ENCODE measurements around the gene PDIK1L.

Gene PDIK1L

DNA sequence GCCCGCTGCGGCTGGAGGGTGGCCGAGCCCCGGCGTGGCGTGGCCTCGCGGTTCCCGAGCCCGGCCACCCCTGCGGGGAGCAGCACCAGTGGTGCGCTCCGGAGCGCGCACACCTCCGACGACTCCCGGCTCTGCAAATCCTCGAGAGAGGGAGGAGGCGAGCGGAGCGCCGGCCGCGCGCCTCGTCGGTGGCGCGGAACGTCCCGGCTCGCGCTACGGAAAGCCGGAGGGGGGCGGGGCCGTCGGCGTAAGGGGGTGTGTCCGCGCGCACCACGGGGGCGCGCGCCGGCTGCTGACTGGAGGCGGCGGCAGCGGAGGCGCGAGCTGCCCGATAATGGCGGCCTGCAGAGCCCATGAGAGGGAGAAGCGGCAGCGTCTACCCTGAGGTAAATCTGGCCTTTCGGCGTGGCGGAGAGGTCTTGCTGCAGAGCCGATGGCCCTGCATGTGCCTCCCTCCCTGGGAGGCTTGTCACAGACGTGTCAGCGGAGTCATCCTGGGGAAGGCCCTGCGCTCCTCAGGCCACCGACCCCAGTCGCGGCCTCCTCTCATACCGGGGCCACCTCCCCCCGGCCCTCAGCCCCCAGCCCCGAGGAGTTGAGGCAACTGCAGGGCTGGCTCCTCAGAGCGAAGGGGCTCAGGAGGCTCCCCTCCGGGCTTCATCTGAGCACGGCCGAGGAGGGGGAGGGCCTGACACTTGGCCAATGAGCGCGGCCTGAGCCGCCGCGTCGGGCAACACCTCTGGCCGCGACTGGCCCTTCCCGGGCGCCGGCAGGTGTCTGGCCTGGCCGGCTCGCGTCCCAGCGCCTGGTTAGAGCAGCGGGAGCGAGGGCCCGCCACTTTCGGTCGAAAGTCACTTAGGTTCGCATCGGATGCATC is at the start of gene PDIK1L:
TSS of gene PDIK1L (plus strand) at position 295 of the 877 bp plus-strand sequence. CDS start 2,485 bp downstream, outside the sequence.
- peak; percentile 98 to 99 for DNase-seq
- TF ChIP-seq POLR2A (IDR thresholded peaks at IDR 0.05; ENCODE audit: low read length) (peak; percentile 94), GATA1 (IDR thresholded peaks at IDR 0.05; ENCODE audit: low read depth, low read length) (no peak)

GRCh38 chr1:26064553-26064952 is 47.1 kb upstream of the PDIK1L start:
- DNase-seq, result no peak
- TF ChIP-seq POLR2A (IDR thresholded peaks at IDR 0.05; ENCODE audit: low read length), result no peak
- no peak for TF ChIP-seq GATA1 (IDR thresholded peaks at IDR 0.05; ENCODE audit: low read depth, low read length)

DNA sequence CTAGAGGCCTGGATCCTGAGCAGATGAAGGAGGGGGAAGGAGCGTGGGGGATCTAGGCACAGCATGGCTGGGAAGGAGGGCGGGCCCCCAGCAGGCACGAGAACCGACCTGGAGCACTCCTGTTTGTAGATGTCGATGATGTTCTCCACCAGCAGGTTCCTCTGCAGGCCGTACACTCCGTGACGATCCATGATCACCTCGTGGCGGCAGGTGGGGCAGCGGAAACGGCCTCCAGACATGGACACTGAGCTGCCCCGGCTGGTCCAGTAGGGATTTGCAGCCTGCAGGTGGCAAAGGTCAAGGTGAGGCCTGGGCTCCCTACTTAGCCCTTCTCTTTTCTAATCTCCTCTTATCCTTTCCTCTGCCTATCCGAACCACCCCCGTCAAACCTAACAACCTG is 45.5 kb upstream of the PDIK1L start:
- no peak for DNase-seq
- TF ChIP-seq POLR2A (IDR thresholded peaks at IDR 0.05; ENCODE audit: low read length) (no peak), GATA1 (IDR thresholded peaks at IDR 0.05; ENCODE audit: low read depth, low read length) (no peak)

- TF ChIP-seq GATA1 (IDR thresholded peaks at IDR 0.05; ENCODE audit: low read depth, low read length), result no peak
- TF ChIP-seq POLR2A (IDR thresholded peaks at IDR 0.05; ENCODE audit: low read length), result no peak
- DNase-seq, result peak in 1 of 2 experiments; percentile 79
Observed at GRCh38 chr1:26066857-26067256, 44.8 kb upstream of the PDIK1L start.

DNA sequence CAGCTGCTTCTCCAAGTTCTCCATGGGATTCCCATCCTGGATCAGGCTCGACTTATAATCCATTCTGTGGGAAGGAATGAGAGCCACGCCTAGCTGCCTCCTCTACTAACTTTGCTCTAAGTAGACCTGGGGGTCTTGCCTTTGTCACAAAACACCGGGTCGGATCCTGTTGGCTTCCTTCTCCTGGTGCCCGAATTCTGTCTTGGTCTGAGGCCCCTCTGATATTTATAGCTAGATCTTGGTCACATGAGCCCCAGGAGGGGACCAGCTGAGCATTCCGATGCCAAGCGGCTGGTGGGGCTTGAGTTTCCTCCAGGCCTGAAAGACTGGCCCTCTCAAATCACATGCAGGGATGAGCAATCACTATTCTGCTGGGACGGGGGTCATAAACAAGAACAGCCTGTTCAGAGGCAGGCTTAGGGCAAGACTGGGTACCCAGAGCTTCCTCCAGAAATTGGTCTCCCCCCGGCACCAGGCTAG is 44.2 kb upstream of the PDIK1L start, which contains the start of gene TRIM63:
TSS of gene TRIM63 (minus strand) at position 199 of the 480 bp plus-strand sequence. CDS start at position 63, 136 bp downstream.
- DNase-seq, result no peak
- TF ChIP-seq POLR2A (IDR thresholded peaks at IDR 0.05; ENCODE audit: low read length) (no peak), GATA1 (IDR thresholded peaks at IDR 0.05; ENCODE audit: low read depth, low read length) (no peak)

DNA sequence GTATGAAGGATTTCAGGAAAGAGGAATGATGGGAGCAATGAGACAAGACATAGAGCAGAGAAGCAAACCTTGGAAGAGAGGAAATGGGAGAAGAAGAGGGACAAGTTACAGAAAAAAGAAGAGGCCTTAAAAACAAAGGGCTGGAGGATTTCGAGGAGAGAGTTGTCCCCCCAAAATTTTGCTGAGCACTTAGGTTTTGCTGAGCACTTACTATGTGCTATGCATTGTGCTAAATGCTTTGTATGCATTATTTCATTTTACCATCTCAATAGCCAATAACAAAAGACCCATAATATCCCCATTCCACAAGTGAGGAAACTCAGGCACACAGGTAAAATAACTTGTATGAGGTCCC is 41.7 kb upstream of the PDIK1L start:
- no peak for TF ChIP-seq POLR2A (IDR thresholded peaks at IDR 0.05; ENCODE audit: low read length)
- no peak for TF ChIP-seq GATA1 (IDR thresholded peaks at IDR 0.05; ENCODE audit: low read depth, low read length)
- no peak for DNase-seq

DNA sequence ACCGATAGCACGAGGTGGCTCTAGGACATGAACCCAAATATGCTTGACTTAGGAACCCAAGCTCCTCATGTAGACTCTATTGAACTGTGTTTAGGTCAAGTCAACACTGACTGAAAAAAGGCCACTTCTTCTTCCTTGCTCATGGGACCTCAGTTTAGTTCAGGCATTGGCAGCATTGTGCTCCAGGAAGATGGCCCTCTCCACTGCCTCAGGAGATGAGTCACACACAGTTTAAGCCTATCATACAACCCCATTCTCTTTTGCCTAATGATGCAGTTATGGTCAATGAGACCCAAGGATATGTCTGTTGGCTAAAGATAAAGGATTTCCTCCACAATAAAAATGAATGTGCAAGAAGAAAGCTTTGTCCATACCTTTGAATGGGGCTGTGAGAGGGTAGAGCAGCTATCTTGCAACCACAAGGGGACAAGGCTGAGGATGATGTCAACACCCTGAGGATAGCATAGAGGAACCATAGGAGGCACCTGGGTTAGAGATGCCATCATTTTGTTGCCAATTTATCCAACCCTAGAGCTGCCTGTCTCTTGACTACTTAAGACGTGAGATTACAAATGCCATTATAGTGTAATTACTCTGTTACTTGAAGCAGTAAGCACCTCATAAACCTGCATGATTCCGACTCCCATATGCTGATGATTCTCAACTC is 41.2 kb upstream of the PDIK1L start:
- DNase-seq, result peak; percentile 85 to 94
- TF ChIP-seq GATA1 (IDR thresholded peaks at IDR 0.05; ENCODE audit: low read depth, low read length) (no peak), POLR2A (IDR thresholded peaks at IDR 0.05; ENCODE audit: low read length) (peak; percentile 43)

DNA sequence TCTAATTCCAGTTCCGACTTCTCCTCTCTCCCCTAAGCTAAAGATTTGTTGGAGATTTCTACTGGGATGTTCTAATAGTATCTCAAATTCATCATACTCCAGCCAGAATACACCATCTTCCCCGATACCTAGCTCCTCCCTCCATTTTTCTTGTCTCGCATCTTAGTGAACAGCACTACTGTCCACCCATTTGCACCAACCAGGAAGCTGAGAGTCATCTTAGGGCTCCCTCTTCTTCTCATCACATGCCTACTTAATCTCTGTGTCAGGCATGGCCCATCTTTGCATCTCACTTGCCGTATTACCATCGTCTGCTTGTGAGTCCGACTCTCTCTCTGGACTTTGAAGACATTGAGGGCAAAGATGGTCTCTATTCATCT is 40.7 kb upstream of the PDIK1L start:
- no peak for TF ChIP-seq GATA1 (IDR thresholded peaks at IDR 0.05; ENCODE audit: low read depth, low read length)
- no peak for TF ChIP-seq POLR2A (IDR thresholded peaks at IDR 0.05; ENCODE audit: low read length)
- DNase-seq, result no peak

- TF ChIP-seq POLR2A (IDR thresholded peaks at IDR 0.05; ENCODE audit: low read length) (no peak), GATA1 (IDR thresholded peaks at IDR 0.05; ENCODE audit: low read depth, low read length) (no peak)
- no peak for DNase-seq
Observed at GRCh38 chr1:26072305-26072704, 39.3 kb upstream of the PDIK1L start.

DNA sequence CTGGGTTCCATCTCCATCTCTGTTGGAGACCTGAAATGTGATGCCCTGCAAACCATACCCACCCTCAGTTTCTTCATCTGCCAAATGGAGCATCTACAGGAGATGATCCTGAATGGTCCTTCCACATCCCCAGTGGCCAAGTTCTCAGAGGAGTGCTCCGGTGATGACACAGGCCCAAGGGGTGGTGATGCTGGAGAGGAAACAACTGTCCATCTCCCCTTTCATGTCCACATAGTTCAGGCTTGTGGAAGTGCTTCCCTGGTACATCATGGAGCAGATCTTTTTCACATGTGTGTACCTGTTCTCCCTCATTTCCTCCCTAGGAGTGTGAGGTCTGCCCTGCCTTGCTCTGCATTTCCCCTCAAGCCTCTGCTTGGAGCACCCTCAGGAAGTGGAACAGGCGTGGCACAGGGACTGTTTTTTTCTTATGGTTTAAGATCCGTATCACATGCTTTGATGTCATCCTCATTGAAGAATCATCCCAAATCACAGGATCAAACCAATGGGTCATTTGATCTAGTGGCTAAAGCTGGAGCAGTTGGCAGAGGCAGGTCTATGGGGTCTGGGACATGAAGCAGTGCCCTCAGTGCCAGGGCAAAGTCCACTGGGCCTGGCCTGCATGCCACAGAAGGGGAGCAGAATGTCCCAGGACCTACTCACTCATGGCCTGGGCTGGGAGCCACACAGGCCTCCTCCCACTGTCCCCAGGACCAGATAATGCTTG is 36.0 kb upstream of the PDIK1L start:
- TF ChIP-seq GATA1 (IDR thresholded peaks at IDR 0.05; ENCODE audit: low read depth, low read length) (no peak), POLR2A (IDR thresholded peaks at IDR 0.05; ENCODE audit: low read length) (no peak)
- DNase-seq, result no peak

DNA sequence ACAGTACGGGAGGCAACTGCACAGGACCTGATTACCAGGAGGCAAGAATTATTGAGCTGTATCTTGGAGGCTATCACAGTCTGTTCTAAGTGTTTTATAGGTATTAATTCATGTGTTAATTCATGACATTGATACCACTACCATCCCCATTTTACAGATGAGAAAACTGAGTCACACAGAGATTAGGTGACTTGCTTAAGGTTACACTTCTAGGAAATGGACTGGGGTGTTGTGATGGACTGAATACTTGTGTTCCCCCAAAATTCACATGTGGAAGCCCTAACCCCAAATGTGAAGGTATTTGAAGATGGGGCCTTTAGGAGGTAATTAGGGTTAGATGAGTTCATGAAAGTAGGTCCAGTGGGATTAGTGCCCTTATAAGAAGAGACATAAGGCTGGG is 34.1 kb upstream of the PDIK1L start:
- no peak for DNase-seq
- TF ChIP-seq GATA1 (IDR thresholded peaks at IDR 0.05; ENCODE audit: low read depth, low read length) (no peak), POLR2A (IDR thresholded peaks at IDR 0.05; ENCODE audit: low read length) (no peak)

GRCh38 chr1:26078286-26079177 is 33.1 kb upstream of the PDIK1L start:
- peak in 1 of 2 experiments; percentile 22 for DNase-seq
- no peak for TF ChIP-seq GATA1 (IDR thresholded peaks at IDR 0.05; ENCODE audit: low read depth, low read length)
- TF ChIP-seq POLR2A (IDR thresholded peaks at IDR 0.05; ENCODE audit: low read length), result no peak

DNA sequence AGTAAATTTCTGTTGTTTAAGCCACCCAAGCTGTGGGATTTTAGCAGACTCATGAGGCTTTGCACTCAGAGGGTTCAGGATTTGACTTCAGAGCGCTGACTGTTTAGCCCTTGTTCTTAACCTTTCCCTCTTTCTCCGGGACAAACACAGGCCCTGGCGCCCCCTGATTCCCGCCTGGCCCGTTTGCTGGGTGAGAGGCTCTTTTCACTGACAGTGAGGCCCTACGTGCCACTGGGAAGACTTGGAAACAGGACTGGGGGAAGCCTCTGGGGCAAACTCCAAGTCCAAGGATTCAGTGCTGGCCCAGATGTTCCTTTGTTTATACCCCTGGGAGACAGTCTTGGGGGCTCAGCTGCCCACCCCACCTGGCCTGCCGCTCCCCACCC is 32.5 kb upstream of the PDIK1L start:
- TF ChIP-seq POLR2A (IDR thresholded peaks at IDR 0.05; ENCODE audit: low read length) (no peak), GATA1 (IDR thresholded peaks at IDR 0.05; ENCODE audit: low read depth, low read length) (no peak)
- no peak for DNase-seq

Measured in erythroblast (primary cell).